ENCODE measurements around the gene BCL2.

The BCL2 gene

GRCh38 chr18:63135101-63135500 lies 184.5 kb downstream of the BCL2 start:
- no peak for TF ChIP-seq POU6F1 (CRISPR knock-in tag; IDR thresholded peaks at IDR 0.05; ENCODE audit: borderline replicate concordance, low read depth)
- TF ChIP-seq GLIS3 (CRISPR knock-in tag; IDR thresholded peaks at IDR 0.05): no peak
- TF ChIP-seq TCF4 (CRISPR knock-in tag; IDR thresholded peaks at IDR 0.05; ENCODE audit: borderline replicate concordance): no peak
- TF ChIP-seq PPARA (CRISPR knock-in tag; IDR thresholded peaks at IDR 0.05; ENCODE audit: borderline replicate concordance): no peak
- TF ChIP-seq CREB5 (CRISPR knock-in tag; IDR thresholded peaks at IDR 0.05; ENCODE audit: low read depth): no peak
- no peak for TF ChIP-seq ZNF8 (CRISPR knock-in tag; IDR thresholded peaks at IDR 0.05)
- no peak for TF ChIP-seq ZNF565 (CRISPR knock-in tag; conservative IDR thresholded peaks at IDR 0.05; ENCODE audit: low read depth)
- no peak for TF ChIP-seq TOX (CRISPR knock-in tag; IDR thresholded peaks at IDR 0.05; ENCODE audit: borderline replicate concordance)
- TF ChIP-seq TSHZ2 (CRISPR knock-in tag; IDR thresholded peaks at IDR 0.05): no peak
- TF ChIP-seq ESRRG (CRISPR knock-in tag; IDR thresholded peaks at IDR 0.05): no peak
- TF ChIP-seq ZNF70 (CRISPR knock-in tag; IDR thresholded peaks at IDR 0.05): no peak
- TF ChIP-seq ZFP30 (CRISPR knock-in tag; IDR thresholded peaks at IDR 0.05): no peak
- no peak for TF ChIP-seq CSRNP3 (CRISPR knock-in tag; IDR thresholded peaks at IDR 0.05)
- no peak for TF ChIP-seq ISL1 (CRISPR knock-in tag; IDR thresholded peaks at IDR 0.05)
- TF ChIP-seq BACH2 (CRISPR knock-in tag; IDR thresholded peaks at IDR 0.05; ENCODE audit: borderline replicate concordance): no peak
- TF ChIP-seq OSR1 (CRISPR knock-in tag; IDR thresholded peaks at IDR 0.05): no peak
- ATAC-seq: no peak

- TF ChIP-seq TCF4 (CRISPR knock-in tag; IDR thresholded peaks at IDR 0.05; ENCODE audit: borderline replicate concordance) (no peak), BACH2 (CRISPR knock-in tag; IDR thresholded peaks at IDR 0.05; ENCODE audit: borderline replicate concordance) (no peak), ARNTL (CRISPR knock-in tag; IDR thresholded peaks at IDR 0.05; ENCODE audit: borderline replicate concordance, low read depth) (no peak), PATZ1 (CRISPR knock-in tag; IDR thresholded peaks at IDR 0.05; ENCODE audit: borderline replicate concordance) (no peak), ISL1 (CRISPR knock-in tag; IDR thresholded peaks at IDR 0.05) (no peak), ZNF8 (CRISPR knock-in tag; IDR thresholded peaks at IDR 0.05) (no peak), ZFP3 (CRISPR knock-in tag; IDR thresholded peaks at IDR 0.05) (no peak), ZFP30 (CRISPR knock-in tag; IDR thresholded peaks at IDR 0.05) (no peak), ZC3H10 (CRISPR knock-in tag; IDR thresholded peaks at IDR 0.05) (no peak), RARB (CRISPR knock-in tag; IDR thresholded peaks at IDR 0.05) (no peak), CSRNP3 (CRISPR knock-in tag; IDR thresholded peaks at IDR 0.05) (no peak), SNAI2 (CRISPR knock-in tag; IDR thresholded peaks at IDR 0.05) (no peak), CREB5 (CRISPR knock-in tag; IDR thresholded peaks at IDR 0.05; ENCODE audit: low read depth) (no peak), ZNF70 (CRISPR knock-in tag; IDR thresholded peaks at IDR 0.05) (no peak), PPARA (CRISPR knock-in tag; IDR thresholded peaks at IDR 0.05; ENCODE audit: borderline replicate concordance) (no peak), OSR1 (CRISPR knock-in tag; IDR thresholded peaks at IDR 0.05) (no peak)
- no peak for ATAC-seq
Observed at GRCh38 chr18:63132819-63133200, 186.8 kb downstream of the BCL2 start.

All from SK-N-SH treated with all-trans-retinoic acid at 6 μM for 48 hours (cell line).